ENCODE results near the gene RNF223. TPM values are rescaled to one million over a fixed set of nuclear protein-coding genes. Genes with fewer than 3 reads are reported as not detected.

The RNF223 gene
- total RNA-seq, 1 donor from 2014 or later, result not detected

GRCh38 chr1:1089731-1090423, 15.8 kb upstream of the RNF223 start:
- H3K27ac Mint-ChIP-seq (ENCODE audit: unreplicated experiment), result no peak overlapping the region
- H3K4me3 Mint-ChIP-seq, result no peak overlapping the region
- TF ChIP-seq CTCF (conservative IDR thresholded peaks at IDR 0.05), result no peak
- peaks cover 3% of the 10 kb centered on the region for H3K36me3 Mint-ChIP-seq (ENCODE audit: low read depth)
- H3K4me1 Mint-ChIP-seq, result peaks cover 4% of the 10 kb centered on the region
- no peaks in the 10 kb centered on the region for H3K9me3 Mint-ChIP-seq
- H3K27me3 Mint-ChIP-seq (ENCODE audit: low read depth), result no peaks in the 10 kb centered on the region
- DNase-seq (ENCODE audit: low read depth, low spot score), result no peak

- no peak for DNase-seq (ENCODE audit: low read depth, low spot score)
- H3K27me3 Mint-ChIP-seq (ENCODE audit: low read depth), result no peaks in the 10 kb centered on the region
- no peaks in the 10 kb centered on the region for H3K9me3 Mint-ChIP-seq
- peak overlapping the region; percentile 35 for H3K27ac Mint-ChIP-seq (ENCODE audit: unreplicated experiment)
- H3K4me1 Mint-ChIP-seq, result peaks cover 4% of the 10 kb centered on the region
- TF ChIP-seq CTCF (conservative IDR thresholded peaks at IDR 0.05), result no peak
- no peak overlapping the region for H3K4me3 Mint-ChIP-seq
- peaks cover 3% of the 10 kb centered on the region for H3K36me3 Mint-ChIP-seq (ENCODE audit: low read depth)
Measured at GRCh38 chr1:1088801-1089680, 14.9 kb upstream of the RNF223 start.

- no peak for DNase-seq (ENCODE audit: low read depth, low spot score)
- peaks cover 4% of the 10 kb centered on the region for H3K4me1 Mint-ChIP-seq
- H3K36me3 Mint-ChIP-seq (ENCODE audit: low read depth), result peaks cover 3% of the 10 kb centered on the region
- no peak for TF ChIP-seq CTCF (conservative IDR thresholded peaks at IDR 0.05)
- H3K9me3 Mint-ChIP-seq, result no peaks in the 10 kb centered on the region
- no peak overlapping the region for H3K4me3 Mint-ChIP-seq
- no peaks in the 10 kb centered on the region for H3K27me3 Mint-ChIP-seq (ENCODE audit: low read depth)
- H3K27ac Mint-ChIP-seq (ENCODE audit: unreplicated experiment), result peak overlapping the region; percentile 89
Measured at GRCh38 chr1:1088029-1088800, 14.1 kb upstream of the RNF223 start.

GRCh38 chr1:1087351-1088028, 13.4 kb upstream of the RNF223 start:
- Mint-ChIP-seq H3K4me1 (no peaks in the 10 kb centered on the region), H3K27me3 (ENCODE audit: low read depth) (no peaks in the 10 kb centered on the region), H3K27ac (ENCODE audit: unreplicated experiment) (no peak overlapping the region), H3K9me3 (no peaks in the 10 kb centered on the region), H3K4me3 (no peak overlapping the region), H3K36me3 (ENCODE audit: low read depth) (no peaks in the 10 kb centered on the region)
- DNase-seq (ENCODE audit: low read depth, low spot score), result no peak
- no peak for TF ChIP-seq CTCF (conservative IDR thresholded peaks at IDR 0.05)

GRCh38 chr1:1086911-1087341, 12.8 kb upstream of the RNF223 start:
- Mint-ChIP-seq H3K4me1 (no peaks in the 10 kb centered on the region), H3K4me3 (no peak overlapping the region), H3K27me3 (ENCODE audit: low read depth) (no peaks in the 10 kb centered on the region), H3K27ac (ENCODE audit: unreplicated experiment) (peak overlapping the region; percentile 63), H3K9me3 (no peaks in the 10 kb centered on the region), H3K36me3 (ENCODE audit: low read depth) (no peaks in the 10 kb centered on the region)
- TF ChIP-seq CTCF (conservative IDR thresholded peaks at IDR 0.05), result no peak
- no peak for DNase-seq (ENCODE audit: low read depth, low spot score)

Data from neural crest cell (in vitro differentiated cells).